Stimulated activated CD8-positive, alpha-beta memory T cell treated with anti-CD3 and anti-CD28 coated beads, Interleukin-15, amount 100 ng/mL, for 4 hours (primary cell): ENCODE data around the gene SSBP3.
"Not testable (repeated sequence)": the region's sequence is repeated elsewhere in the genome, so short reads cannot be mapped to it uniquely, and the experiment has no call there.

Experiments
- DNase-seq, 2 donors: peaks; one replicate each; pipeline ENCODE4 v3.0.0-alpha.2; 2020; ENCODE audit warnings: low read depth in 2 of 2

The SSBP3 gene

GRCh38 chr1:54221113-54221834 is 184.9 kb downstream of the SSBP3 start:
- DNase-seq: no peak

DNA sequence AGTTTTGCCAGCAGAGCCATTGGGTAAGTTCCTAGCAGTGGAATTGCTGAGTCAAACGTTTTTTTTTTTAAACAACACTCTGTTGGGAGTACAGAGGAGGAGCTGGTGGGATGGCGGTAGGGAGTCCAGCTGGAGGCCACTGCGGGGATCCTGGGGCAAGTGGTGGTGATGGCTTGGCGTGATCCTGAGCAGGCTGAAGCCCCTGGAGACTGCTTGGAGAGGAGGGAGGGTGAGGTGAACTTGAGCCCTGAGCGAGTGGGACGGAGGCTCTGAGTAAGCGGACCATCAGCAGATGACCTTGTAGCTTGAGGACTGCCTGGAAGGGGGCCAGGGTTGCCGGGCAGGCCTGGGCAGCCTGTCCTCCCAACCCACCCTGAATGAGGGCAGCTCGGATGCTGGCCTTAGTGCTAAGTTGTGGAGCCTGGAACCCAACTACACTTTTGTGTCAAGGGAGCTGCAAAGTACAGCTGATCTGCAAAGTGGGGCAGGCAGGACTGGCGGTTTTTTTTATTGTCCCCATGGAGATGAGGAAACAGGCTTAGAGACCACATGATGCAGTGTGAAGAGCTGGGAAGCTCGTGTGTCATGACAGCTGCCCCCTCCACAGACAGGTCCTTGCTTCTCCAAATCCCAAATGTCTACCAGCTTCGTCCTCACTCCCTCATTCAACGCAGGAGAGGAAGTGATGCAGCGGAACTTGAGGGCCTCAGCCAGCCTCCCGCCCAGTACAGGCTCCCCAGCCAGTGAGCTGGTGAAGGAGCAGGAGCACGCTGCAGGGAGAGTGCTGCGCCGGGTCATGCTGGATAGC is 186.0 kb downstream of the SSBP3 start:
- no peak for DNase-seq

DNA sequence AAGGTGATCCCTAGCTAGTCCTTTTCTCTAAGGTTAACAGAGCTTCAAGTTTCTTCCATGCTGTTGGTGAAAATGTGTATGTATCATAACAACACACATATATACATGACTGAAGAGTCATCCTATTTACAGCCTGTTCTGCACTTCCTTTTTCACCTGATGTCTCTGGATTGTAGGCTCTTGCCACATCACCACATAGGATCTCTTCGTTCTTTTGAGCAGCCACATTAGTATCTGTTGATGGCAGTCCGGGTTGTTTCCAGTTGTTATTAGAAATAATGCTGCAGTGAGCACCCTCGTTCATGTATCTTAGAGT is 186.5 kb downstream of the SSBP3 start:
- DNase-seq: no peak

DNA sequence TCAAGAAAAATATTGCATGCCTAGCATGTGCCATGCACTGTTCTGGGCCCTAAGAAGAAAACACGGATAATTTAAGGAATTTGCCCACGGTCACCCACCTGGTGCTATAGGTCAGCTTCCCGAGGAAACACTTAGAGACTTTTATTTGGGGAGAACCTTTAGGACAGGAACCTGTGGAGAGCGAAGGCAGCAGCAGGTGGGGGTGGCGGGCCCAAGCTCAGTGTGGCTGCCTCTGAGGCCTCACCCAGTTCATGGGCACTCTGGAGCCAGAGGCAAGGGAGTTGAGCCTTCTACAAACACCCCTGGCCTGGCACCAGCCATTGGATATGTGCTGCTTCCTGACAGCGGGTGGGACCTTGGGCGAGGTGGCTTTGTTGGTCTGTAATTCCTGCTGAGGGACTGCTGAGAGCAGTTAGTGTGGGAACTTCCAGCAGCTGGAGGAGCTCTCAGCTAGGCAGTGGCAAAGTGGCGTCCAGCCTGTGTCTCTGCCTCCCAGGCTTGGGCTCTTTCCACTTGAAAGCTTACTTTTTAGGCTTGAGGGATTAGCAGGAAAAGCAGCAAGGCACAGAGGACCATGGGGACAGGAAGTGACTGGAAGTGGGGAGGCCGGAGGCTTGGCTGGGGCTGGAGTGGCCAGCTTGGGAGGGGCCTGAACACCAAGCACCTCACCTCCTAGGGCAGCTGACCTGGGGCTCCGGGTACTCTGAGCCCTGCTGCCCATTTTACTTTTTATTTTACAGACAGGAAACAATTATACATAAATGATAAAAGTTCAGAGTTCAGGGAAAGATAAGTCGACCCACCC is 187.1 kb downstream of the SSBP3 start:
- no peak for DNase-seq

GRCh38 chr1:54215523-54215922 is 190.7 kb downstream of the SSBP3 start:
- no peak for DNase-seq

- DNase-seq: no peak
Measured at GRCh38 chr1:54212872-54213271, 193.3 kb downstream of the SSBP3 start.

DNA sequence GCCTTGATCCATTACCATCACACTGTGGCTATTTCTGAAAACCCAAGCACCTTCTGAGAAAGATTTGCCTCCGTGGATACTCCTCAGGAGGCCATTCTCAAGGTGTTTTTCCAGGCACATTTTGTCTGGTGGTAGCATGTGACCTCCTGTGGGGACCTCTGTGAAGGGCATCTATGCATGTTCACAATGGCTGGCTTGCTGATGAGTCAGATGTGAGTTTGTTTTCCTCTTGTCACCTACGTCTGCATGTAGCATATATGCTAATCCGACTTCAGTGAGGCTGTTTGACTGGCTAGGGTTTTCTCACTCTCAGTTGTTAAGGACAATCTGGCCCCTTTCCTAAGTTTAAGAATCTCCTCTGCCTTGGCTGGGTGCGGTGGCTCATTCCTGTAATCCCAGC is 198.3 kb downstream of the SSBP3 start:
- DNase-seq: not testable (repeated sequence)

GRCh38 chr1:54207287-54207686 is 198.9 kb downstream of the SSBP3 start:
- DNase-seq: no peak

DNA sequence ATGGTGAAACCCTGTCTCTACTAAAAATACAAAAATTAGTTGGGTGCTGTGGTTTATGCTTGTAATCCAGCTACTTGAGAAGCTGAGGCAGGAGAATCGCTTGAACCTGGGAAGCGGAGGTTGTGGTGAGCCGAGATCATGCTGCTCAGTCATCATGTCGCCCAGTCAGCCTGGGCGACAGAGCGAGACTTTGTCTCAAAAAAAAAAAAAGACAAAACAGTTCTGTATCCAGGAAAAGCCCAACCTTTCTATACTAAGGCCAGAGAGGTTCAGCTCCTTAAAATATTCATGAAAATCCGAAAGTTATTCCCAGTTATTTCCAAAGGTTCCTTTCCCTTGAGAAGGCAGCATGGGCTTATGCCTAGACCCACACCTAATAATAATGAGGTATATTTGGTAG is 202.0 kb downstream of the SSBP3 start:
- DNase-seq: no peak

DNA sequence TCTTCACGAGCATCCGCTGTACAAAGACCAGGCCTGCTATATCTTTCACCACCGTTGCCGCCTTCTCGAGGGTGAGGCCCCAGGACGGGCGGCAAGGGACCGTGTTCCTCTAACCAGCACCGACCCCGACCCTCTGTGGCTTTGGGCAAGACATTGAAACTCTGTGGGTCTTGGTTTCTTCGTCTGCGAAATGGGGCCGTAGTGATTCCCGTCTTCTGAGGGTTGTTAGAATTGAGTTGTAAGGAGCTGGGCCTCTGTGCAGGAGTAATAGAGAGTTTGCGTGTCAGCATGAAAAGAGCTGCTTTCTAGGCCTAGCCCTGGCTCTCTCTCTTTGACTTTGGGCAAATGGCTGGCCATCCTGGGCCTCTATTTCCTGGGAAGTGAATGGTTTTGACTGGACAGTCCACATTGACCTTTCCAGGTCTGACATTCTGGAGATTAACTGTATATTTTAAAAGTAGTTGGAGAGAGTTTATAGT is 205.6 kb downstream of the SSBP3 start:
- no peak for DNase-seq

GRCh38 chr1:54199765-54200518 is 206.3 kb downstream of the SSBP3 start, which contains the start of the genes CYB5RL and MRPL37:
Gene CYB5RL, minus strand, starts transcription at chr1:54200030. Its CDS starts 4,414 bp downstream, at chr1:54195616.
Gene MRPL37, plus strand, starts transcription at chr1:54200167. Its CDS starts 77 bp downstream, at chr1:54200244.
- peak; percentile 69 to 82 for DNase-seq

- no peak for DNase-seq
Measured at GRCh38 chr1:54199151-54199764, 206.9 kb downstream of the SSBP3 start.

GRCh38 chr1:54193453-54193852 is 212.7 kb downstream of the SSBP3 start:
- DNase-seq: no peak

DNA sequence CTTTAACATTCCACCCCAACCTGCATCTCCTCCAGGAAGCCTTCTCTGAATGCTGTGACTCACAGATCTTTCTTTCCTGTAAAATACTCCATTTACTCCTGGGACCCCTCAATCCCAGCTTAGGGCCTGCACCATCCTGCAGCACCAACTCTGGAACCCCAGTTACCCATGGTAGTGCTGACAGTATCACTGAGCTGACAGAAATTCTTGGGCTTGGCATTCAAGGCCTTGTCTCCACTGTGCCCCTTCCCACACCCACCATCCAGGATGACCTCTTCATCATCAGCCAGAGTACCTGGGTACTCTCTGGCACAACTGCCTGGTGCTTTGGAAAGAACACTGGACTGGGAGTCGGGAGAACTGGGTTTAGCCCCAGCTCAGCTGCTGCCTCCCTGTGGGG is 214.7 kb downstream of the SSBP3 start:
- DNase-seq: no peak

DNA sequence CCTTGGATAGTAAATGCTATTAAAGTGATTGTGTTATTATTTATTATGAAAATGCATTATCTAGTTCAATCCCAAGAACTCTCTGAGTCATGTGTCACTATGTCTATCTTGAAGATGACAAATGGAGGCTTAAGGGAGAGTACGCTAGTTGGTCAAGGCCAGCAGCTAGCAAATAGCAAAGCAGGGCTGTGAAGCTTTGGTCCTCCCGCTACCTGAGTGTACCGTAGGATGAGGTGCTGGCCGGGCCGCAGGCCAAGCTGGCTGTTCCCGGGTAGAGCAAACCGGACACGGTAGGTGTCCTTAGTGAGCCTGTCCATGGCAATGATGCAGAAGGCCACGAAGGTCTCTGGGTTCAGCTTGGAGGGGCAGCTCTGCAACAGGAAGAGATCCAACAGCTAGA is 215.7 kb downstream of the SSBP3 start:
- DNase-seq: no peak

DNA sequence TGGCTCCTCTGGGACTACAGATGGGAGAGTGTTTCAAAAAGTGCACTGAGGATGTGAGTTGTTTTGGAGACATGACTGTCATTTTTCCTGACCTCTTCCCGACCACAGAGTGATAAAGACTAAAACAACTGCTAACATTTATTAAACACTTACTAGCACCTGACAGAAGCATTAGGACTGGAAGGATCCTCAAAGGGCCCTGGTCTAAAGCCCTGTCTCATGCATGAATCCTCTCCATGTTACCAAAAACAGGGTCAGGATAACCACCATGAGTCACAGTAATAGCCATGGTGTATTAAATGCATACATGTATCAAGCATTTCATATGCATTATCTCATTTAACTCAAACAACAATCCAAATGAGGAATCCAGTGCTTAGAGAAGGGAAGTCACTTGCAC is 217.9 kb downstream of the SSBP3 start:
- no peak for DNase-seq

GRCh38 chr1:54186056-54186455 is 220.1 kb downstream of the SSBP3 start:
- DNase-seq: no peak

DNA sequence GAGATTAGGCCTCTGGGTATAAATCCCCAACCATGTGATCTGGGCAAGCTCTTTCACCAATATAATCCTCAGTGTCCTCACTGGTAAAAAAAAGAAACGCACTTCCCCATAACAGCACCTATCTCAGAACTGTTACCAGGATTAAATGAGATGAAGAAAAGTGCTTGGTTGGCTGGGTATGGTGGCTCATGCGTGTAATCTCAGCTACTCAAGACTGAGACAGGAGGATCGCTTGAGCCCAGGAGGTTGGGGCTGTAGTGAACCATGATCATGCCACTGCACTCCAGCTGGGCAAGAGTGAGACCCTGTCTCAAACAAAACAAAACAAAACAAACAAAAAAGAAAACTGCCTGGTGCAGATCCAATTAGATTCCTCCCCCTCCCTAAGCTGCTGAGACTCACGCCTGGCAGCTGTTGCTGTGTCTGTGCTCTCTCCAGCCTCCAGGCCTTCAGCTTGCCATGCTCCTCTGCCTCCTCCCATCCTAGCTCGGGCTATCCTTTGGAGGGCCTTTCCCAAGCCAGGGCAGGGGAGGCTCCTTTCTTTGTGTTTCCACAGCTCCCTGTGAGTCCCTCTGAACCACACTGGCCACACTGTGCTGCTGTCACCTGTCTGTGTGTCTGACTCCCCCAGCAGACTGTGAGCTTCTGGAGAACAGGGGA is 225.4 kb downstream of the SSBP3 start:
- no peak for DNase-seq

DNA sequence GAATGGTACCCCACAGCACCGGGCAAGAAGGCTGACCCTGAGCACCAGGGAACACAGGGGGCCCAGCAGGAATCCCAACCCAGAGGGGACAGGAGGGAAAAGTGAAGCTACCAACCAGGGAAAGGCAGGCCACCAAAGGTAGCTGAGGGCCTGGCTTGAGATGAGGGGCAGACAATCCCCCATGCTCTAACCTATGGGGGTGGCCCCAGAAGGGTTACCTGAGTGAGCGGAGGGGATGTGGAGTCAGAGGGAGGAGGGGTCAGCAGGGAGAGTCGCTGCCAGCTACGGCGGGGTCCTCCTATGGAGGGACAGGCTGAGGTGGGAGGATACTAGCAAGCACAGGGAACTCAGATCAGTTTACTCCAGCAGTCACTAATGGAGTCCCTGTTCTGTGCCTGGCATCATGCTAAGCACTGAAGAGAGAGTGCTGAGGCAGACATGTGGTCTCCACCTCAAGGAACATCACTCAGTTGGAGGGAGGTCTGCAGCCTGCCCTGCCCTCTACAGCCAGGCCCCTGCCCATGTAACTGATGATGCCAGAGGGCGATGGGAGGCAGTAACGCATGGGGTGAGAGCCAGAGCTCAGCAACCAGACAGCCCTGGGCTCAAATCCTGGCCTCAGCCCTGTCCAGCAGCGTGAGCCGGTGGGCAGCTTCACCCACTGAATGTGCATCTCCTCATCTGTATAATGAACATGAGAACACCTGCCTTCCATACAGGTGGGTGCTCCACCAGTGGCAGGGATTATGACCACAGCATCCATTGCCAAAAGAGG is 227.7 kb downstream of the SSBP3 start:
- no peak for DNase-seq

- DNase-seq: no peak
Measured at GRCh38 chr1:54177726-54178125, 228.5 kb downstream of the SSBP3 start.
